Activated T-helper 1 cell treated with anti-CD3 and anti-CD28 coated beads, Interleukin-12 subunit alpha, Interleukin-12 subunit beta, Interleukin-2, Interleukin-4 antibody, amounts not matched to agents 30 ng/mL and 10 ng/mL and 1 ng/mL, durations not matched to agents 14 hours and 24 hours and 36 hours (primary cell): ENCODE measurements around the gene ARL2BP. TPM values are rescaled to one million over a fixed set of nuclear protein-coding genes. Genes with fewer than 3 reads are reported as not detected.

Source experiments
- DNase-seq: peaks from one replicate; pipeline ENCODE4 v3.0.0; 2021; ENCODE audit warnings: low spot score
- H3K27ac Mint-ChIP-seq: one replicate; pipeline ENCODE4 v1.8.0; 2021; ENCODE audit warnings: mild to moderate bottlenecking, mixed read lengths
- H3K27me3 Mint-ChIP-seq: one replicate; pipeline ENCODE4 v1.8.0; 2022; ENCODE audit warnings: mild to moderate bottlenecking, moderate library complexity, mixed read lengths; ENCODE audit not compliant: insufficient read depth
- H3K36me3 Mint-ChIP-seq: one replicate; pipeline ENCODE4 v1.8.0; 2021; ENCODE audit warnings: low read depth, mixed read lengths
- H3K4me1 Mint-ChIP-seq: one replicate; pipeline ENCODE4 v1.8.0; 2021; ENCODE audit warnings: low read depth, mixed read lengths
- H3K4me3 Mint-ChIP-seq: one replicate; pipeline ENCODE4 v1.8.0; 2021; ENCODE audit warnings: mild to moderate bottlenecking, moderate library complexity, mixed read lengths
- H3K9me3 Mint-ChIP-seq: one replicate; pipeline ENCODE4 v1.8.0; 2021; ENCODE audit warnings: mixed read lengths
- intact Hi-C: fragments of 100-400 bp; cut with micrococcal nuclease; formaldehyde crosslinking; loops from one replicate; pipeline ENCODE4 v1.15.1; 2024
- total RNA-seq: library from RNA; stranded (reverse); gene quantifications from 2 replicates; pipeline ENCODE4 v1.2.3, GENCODE V29; 2022

Gene ARL2BP
- total RNA-seq, 1 donor from 2014 or later: 29.7 TPM

DNA sequence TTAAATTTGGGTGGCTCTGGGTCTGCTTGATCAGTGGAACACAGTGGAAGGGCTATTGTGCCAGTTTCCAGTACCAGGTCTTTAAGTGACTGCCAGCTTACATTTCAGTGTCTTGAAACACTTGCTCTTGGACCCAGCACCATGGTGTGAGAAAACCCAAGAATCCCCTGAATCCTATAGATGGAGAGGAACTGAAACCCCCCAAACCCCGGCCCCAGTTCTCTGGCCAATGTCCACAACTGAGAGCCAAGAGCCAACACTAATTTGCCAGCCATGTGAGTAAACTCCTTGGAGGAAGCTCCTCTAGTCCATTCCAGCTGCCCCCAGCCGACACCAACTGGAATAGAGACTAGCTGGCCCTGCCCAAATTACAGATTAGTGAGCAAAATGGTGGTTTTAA lies 2.4 kb upstream of the ARL2BP start:
- Mint-ChIP-seq H3K4me1 (peaks cover 18% of the 10 kb centered on the region), H3K27ac (no peak overlapping the region), H3K4me3 (no peak overlapping the region), H3K36me3 (peaks cover 25% of the 10 kb centered on the region), H3K9me3 (no peaks in the 10 kb centered on the region), H3K27me3 (no peaks in the 10 kb centered on the region)
- no peak for DNase-seq
- intact Hi-C loops: no loop called here

DNA sequence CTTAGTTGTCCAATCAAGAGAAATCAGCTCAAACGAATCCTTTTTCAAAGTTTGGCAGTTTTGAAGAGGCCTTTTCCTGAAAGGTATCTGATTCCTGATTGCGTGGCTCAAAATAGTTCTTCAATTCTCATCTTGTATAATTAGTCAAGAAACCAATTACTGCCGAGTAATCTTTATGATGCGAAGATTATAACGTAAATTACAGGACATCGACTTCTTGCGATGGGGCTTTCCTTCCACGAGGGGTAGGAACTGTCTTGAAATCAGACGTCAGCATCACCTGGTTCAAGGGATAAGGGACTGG lies 644 bp upstream of the ARL2BP start:
- no peak for DNase-seq
- Mint-ChIP-seq H3K27ac (peak overlapping the region; percentile 82), H3K9me3 (no peaks in the 10 kb centered on the region), H3K27me3 (no peaks in the 10 kb centered on the region), H3K36me3 (peaks cover 14% of the 10 kb centered on the region), H3K4me1 (peaks cover 18% of the 10 kb centered on the region), H3K4me3 (peak overlapping the region; percentile 90)
- intact Hi-C loops: loop anchor here (1.0 to 2.0 kb wide), 4 partner anchors 40 to 172 kb away; partner anchors contain the start of genes PLLP, PSME3IP1 and RSPRY1

DNA sequence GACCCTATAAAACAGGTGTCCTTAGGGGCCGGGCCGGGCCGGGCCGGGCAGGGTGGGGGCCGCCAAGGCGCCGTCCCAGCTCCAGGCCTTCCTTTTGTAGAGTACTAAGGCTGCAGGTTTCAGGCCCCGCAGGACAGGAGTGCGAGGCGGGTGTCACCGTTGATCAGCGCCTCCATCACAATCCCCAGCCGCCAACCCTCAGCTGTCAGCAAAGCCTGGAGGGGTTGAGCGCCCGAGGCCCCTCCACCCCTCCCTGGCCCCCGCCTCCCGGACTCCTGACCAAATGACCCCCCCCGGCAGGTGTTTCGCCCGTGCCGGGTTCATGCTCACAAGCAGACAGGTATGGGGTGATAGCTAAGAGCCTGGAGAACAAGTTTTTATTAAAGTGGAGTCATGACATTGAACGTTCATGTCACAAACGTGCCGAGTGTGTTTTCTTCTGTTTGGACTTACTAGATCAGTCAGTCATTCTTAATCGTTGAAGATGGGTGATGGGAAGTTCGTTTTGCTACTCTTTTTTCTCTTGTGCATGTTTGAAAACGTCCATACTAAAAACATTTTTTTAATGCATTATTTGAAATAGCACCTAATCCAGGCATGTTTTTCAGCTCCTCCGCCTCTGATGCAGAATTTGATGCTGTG lies 534 bp downstream of the ARL2BP start:
- H3K4me3 Mint-ChIP-seq: peak overlapping the region; percentile 82
- no peak for DNase-seq
- no peaks in the 10 kb centered on the region for H3K9me3 Mint-ChIP-seq
- H3K27ac Mint-ChIP-seq: peak overlapping the region; percentile 23
- H3K4me1 Mint-ChIP-seq: peaks cover 18% of the 10 kb centered on the region
- intact Hi-C loops: loop anchor here (1.0 to 5.0 kb wide), 4 partner anchors 161 to 287 kb away; partner anchors contain the start of genes CIAPIN1 and COQ9
- H3K36me3 Mint-ChIP-seq: peaks cover 17% of the 10 kb centered on the region
- H3K27me3 Mint-ChIP-seq: no peaks in the 10 kb centered on the region

DNA sequence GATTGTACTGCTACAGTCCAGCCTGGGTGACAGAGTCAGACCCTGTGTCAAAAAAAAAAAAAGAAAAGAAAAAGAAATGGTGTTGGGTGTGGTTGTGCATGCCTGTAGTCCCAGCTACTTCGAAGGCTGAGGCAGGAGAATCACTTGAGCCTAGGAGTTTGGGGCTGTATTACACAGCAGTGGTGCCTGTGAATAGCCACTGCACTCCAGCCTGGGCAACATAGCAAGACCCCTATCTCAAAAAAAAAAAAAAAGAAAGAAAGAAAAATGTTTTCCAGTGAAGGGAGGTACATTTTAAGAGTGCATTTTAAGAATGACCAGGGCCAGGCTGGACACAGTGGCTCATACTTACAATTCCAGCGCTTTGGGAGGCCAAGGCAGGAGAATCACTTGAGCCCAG lies 6.3 kb downstream of the ARL2BP start:
- no peak for DNase-seq
- Mint-ChIP-seq H3K27ac (no peak overlapping the region), H3K4me1 (no peaks in the 10 kb centered on the region), H3K27me3 (no peaks in the 10 kb centered on the region), H3K4me3 (no peak overlapping the region), H3K36me3 (peaks cover 25% of the 10 kb centered on the region), H3K9me3 (no peaks in the 10 kb centered on the region)
- intact Hi-C loops: no loop called here

DNA sequence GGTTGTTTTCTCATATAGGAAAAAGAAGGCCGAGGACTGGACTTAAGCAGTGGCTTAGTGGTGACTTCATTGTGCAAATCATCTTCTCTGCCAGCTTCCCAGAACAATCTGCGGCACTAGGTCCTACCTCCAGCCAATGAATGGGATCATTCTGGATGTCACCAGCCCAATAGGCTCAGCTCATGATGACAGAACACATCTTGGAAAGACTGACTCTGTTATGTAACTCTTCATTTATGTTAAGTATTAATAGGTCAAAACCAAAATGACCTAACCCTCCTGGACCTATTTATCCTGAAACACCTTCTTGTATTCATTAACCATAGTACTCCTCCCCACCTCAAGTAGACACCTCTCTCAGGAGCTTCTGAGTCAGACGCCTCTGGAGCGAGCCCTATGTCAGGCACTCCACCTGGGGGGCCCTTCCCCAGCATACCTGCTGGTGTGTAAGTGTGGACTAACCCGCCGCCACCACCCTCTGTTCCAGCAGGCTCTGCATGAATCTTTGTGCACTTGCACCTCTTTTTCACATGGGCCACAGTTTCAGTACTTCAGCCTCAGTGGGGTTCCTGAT lies 7.2 kb downstream of the ARL2BP start:
- Mint-ChIP-seq H3K4me3 (no peak overlapping the region), H3K36me3 (peaks cover 25% of the 10 kb centered on the region)
- intact Hi-C loops: no loop called here

DNA sequence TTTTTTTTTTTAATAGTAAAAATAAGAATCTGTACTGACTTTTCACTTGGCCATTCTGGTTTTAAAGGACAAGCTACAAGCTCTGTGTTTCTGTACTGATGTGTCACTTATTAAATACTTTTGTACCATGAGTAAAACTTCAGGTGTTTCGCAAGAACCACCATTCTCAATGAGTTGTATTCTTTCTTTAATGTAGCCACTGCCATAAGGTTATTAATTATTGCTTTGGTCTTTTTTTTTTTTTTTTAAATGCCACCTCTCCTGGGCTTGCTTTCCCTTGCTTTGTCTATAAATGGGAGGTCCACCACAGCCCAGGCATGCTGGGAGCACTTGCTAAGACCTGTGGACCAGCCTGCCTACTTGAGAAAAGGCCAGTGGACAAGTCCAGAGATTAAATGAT lies 8.4 kb downstream of the ARL2BP start:
- Mint-ChIP-seq H3K9me3 (no peaks in the 10 kb centered on the region), H3K36me3 (peaks cover 20% of the 10 kb centered on the region), H3K4me3 (no peak overlapping the region), H3K4me1 (no peaks in the 10 kb centered on the region), H3K27me3 (no peaks in the 10 kb centered on the region), H3K27ac (no peak overlapping the region)
- intact Hi-C loops: no loop called here
- no peak for DNase-seq

More for the DNA sequence above, 7.2 kb downstream of the ARL2BP start:
- no peak overlapping the region for H3K27ac Mint-ChIP-seq
- no peaks in the 10 kb centered on the region for H3K27me3 Mint-ChIP-seq
- no peaks in the 10 kb centered on the region for H3K4me1 Mint-ChIP-seq
- H3K9me3 Mint-ChIP-seq: no peaks in the 10 kb centered on the region
- no peak for DNase-seq

DNA sequence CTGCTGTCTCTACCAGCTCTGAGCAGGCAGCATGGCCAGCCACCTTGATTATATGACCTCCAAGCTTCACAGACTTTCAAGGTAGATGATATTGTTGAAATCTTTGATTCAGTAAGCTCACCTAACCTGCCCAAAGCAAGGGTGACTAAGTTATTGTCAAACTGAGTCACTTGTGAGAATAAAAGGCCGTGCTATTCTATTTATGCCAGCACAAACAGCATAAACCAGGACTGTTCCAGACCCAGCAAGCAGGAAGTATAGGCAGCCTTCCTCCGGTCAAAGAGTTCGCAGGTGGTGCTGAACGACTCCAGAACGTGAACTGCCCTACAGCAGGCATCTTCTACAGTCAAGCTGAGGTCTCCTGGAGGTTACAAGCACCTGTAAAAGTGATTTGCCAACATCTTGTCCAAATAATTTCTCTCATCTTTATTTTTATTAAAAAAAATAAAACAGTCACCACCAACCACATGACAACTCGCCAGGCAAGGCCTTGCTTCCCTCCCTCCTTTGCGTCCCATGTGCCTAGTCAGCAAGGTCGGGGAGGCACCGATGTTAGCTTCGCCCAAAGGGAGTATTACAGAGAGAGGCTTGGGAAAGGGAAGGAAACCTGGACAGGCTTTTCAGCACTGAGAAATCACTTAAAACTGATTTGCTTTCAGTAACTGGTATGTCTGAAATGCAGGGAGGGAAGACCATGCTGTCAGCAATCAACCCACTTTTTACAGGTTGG lies 10.8 kb downstream of the ARL2BP start:
- Mint-ChIP-seq H3K27me3 (no peaks in the 10 kb centered on the region), H3K36me3 (peaks cover 16% of the 10 kb centered on the region), H3K4me1 (peaks cover 8% of the 10 kb centered on the region), H3K27ac (no peak overlapping the region), H3K9me3 (no peaks in the 10 kb centered on the region), H3K4me3 (no peak overlapping the region)
- no peak for DNase-seq
- intact Hi-C loops: no loop called here

DNA sequence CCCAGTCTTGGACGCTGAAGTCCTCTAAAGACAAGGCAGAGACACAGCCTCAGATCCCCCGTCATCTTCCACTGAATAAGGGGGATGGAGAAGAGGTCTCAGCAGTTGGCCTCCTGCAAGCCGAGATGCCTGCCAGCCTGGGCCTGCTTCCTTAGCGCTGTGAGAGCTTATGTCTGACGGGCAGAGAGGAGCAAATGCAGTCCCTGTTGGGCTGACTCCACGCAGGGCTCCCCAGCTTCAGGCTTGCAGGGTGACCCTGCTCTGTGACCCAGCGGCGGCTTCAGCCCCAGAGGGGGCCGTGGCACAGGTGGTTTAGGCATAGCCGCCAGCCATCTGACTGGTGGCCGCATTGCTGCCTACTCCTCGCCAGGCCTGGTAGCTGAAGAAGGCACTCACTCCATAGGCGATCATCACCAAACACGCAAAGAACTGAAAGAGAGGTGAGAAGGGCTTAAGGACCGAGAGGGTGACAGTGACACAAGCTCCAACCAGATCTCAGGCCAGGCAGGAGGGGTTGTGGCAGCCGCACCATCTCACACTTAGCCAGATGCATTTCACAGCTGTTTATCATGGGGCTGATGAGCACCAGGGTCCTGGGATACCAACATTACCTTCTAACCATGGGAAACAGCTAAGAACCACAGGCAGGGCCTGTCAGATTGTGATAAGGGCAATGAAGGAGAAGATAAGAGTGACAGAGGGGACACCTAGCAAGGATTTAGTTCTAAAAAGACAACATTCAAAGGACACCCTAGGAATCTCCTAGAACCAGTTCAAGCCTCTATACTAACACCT lies 11.7 kb downstream of the ARL2BP start:
- peaks cover 8% of the 10 kb centered on the region for H3K4me1 Mint-ChIP-seq
- no peak overlapping the region for H3K4me3 Mint-ChIP-seq
- intact Hi-C loops: no loop called here
- peaks cover 16% of the 10 kb centered on the region for H3K36me3 Mint-ChIP-seq
- DNase-seq: no peak
- H3K27ac Mint-ChIP-seq: no peak overlapping the region
- no peaks in the 10 kb centered on the region for H3K27me3 Mint-ChIP-seq
- H3K9me3 Mint-ChIP-seq: no peaks in the 10 kb centered on the region

DNA sequence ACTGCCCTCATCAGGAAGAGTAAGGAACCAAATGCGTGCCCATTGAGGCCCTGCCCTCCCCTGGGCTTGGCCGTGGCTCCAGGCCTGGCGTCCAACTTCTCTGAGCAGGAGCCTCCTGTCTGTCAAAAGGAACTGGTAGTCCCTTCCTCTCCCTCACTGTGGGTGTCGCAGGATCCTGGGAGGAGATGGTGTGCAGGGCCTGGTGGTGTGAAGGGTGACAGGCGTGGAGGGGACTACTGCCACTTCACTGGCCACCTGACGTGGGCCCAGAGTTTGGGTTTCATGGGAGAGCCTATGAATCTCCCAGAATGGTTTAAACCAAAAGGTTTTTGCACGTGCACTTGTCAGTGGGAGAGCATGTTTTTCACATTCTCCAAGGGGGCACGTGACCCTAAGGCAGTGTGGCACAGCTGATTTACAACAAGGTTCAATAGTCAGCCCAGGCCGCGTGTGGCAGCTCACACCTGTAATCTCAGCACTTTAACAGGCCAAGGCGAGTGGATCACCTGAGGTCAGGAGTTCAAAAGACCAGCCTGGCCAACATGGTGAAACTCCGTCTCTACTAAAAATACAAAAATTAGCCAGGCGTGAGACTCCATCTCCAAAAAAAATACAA lies 12.5 kb downstream of the ARL2BP start:
- H3K4me1 Mint-ChIP-seq: peaks cover 8% of the 10 kb centered on the region
- no peaks in the 10 kb centered on the region for H3K9me3 Mint-ChIP-seq
- no peak overlapping the region for H3K4me3 Mint-ChIP-seq
- no peak for DNase-seq
- peaks cover 11% of the 10 kb centered on the region for H3K36me3 Mint-ChIP-seq
- intact Hi-C loops: no loop called here
- no peaks in the 10 kb centered on the region for H3K27me3 Mint-ChIP-seq
- no peak overlapping the region for H3K27ac Mint-ChIP-seq

DNA sequence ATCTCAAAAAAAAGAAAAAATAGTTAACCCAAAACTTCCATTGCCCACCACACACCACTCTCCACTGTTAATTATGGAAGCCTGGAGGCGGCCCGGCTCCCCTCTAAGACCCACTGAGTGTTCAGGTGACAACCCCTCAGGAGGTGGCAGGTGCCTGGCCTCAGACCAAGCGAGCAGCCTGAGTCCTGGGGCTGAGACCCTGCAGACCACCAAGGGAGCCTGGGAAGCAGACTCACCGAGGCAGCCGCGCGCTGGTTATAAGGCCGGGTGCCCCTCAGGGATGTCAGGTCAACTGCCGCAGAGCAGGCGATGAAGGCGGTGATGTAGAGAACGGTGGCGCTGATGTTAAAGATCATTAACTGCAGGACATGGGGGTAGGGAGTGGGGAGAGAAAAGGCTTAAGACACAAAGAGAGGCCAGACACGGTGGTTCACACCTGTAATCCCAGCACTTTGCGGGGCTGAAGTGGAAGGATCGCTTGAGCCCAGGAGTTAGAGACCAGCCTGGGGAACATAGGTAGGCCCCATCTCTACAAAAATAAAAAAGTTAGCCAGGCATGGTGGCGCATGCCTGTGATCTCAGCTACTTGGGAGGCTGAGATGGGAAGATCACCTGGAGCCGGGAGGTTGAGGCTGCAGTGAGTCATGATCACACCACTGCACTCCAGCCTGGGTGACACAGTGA lies 13.3 kb downstream of the ARL2BP start:
- Mint-ChIP-seq H3K27ac (no peak overlapping the region), H3K4me1 (peaks cover 8% of the 10 kb centered on the region), H3K36me3 (peaks cover 6% of the 10 kb centered on the region), H3K27me3 (no peaks in the 10 kb centered on the region), H3K9me3 (no peaks in the 10 kb centered on the region), H3K4me3 (no peak overlapping the region)
- no peak for DNase-seq
- intact Hi-C loops: no loop called here

DNA sequence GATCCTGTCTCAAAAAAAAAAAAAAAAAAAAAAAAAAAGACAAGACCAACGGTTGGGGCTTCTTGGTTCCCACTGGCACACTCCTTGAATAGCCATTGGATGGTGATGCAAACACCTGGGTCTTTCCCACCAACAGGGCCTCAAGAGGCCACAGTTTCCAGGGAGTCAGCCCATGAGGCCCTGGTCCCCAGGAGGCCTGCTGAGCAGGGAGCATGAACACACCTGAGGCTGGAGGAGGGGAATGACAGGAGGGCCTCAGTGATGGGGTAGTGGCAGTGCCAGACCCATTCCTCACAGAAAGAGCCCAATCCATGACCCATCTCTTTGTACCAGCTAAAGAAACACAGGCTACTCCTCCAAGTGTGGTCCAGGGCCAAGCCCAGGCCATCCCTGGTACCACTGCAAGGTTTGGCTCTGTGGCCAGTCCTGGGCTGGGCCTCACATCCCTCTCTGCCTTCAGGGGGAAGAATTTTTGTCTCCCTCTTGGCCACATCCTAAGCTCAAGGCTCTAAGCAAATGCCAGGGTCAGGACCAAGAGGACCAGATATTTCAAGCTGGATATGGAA lies 13.9 kb downstream of the ARL2BP start:
- peaks cover 6% of the 10 kb centered on the region for H3K36me3 Mint-ChIP-seq
- H3K9me3 Mint-ChIP-seq: no peaks in the 10 kb centered on the region
- H3K4me3 Mint-ChIP-seq: no peak overlapping the region
- no peak for DNase-seq
- peaks cover 8% of the 10 kb centered on the region for H3K4me1 Mint-ChIP-seq
- no peaks in the 10 kb centered on the region for H3K27me3 Mint-ChIP-seq
- H3K27ac Mint-ChIP-seq: no peak overlapping the region
- intact Hi-C loops: no loop called here
